NCI-H82 (cell line): ENCODE measurements around the gene SVBP.

Experiments
- DNase-seq: peaks from one replicate; lab custom pipeline; 2025; lab: John Stamatoyannopoulos, UW

SVBP gene

DNA sequence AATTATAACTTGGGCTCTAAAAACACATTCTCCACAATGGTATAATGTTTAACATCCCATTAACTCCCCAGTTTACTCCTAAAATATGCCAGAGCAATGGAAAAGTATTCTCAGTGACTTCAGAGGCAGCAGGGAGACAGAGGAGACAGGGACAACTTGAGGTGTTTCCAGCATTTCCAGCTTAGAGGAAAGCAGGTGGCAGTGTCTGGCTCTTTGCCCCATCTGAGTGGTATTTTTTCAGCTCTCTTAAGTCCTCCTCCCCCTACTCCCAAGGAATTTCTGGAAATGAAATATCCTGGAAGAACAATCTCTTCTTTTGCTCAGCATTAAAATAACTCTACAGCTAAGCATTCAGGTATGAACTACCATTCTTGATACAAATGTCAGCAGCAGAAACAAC, 11.0 kb downstream of the SVBP start:
- peak; percentile 52 for DNase-seq

DNA sequence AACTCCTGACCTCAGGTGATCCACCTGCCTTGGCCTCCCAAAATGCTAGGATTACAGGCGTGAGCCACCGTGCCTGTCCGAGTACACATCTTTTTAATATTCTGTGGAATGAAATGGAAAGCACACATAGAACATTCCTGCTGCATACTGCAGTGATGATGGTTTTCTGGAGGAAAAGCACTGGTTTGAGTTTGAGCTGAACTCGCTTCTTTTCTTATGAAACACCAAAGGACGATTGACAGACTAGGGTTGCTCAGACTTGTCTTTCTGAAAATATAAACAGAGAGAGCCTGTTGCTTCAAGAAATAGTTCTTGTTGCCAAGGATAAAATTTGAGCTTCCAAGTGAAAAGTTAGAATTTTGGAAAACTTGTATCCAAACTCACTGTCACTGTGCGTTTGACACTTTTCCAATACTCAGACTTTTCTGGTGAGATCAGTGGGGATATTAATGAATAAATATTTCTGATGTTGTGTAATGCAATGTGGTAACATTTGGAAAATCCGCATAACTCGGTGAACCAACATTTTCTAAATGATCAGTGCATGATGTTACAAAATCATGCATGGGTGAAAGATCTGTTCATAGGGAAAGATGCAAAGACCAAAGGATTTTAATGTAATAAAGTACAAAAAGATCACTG, 15.2 kb downstream of the SVBP start:
- DNase-seq = no peak

DNA sequence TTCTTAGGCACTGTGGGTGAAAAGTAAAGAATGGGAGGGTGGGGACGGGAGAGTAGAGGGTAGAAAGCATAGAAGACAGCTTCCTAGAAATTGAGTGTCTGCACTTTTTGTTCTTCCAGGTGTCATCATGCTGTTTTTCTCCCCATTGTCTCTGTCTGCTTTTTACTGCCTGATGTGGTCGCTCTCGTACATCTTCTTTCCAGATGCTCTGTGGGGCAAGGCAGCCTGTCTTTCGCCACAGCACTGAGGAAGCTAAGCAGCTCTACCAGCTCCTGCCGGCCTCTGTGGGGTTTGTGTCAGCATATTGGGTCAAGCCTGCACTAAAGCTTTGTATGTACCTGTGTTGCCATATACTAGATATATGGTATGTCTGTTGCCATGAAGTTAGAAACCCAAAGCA, 19.2 kb downstream of the SVBP start:
- DNase-seq = no peak

DNA sequence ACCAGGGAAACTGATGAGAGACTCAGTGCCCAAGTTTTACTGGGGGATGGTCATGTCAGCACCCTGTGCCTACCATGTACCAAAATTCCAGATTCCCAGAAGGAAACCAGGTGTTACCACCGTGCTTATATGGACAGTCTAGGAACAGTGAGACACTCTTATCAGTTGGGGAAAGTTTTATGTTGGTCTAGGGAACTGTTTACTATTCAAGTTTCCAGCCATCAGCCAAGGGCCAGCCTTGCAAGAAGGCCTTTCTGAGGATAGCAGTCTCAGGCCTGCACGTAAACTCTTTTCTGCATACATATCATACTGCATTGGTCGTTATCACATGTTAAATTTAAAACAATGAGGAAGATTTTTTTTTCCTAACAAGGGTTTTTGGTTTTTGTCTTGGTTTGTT, 19.8 kb downstream of the SVBP start:
- no peak for DNase-seq

DNA sequence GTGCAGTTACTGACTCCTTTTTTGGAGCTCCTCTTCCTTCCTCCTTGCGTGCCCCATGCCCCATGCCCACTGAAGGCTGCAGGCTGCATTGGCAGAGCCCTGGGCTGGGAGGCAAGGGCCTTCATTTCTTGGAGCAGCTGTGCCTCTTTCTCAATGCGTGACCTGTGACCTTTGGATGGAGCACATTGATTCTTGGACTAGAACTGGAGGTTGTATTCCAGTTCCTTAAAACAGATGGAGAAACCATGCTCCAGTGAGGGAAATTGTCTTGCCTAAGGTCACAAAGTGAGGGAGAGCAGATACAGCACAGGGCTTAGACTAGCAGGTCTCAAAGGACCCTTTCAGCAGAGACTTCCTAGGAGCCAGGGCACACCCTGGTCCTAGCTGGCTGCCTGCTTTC, 23.4 kb downstream of the SVBP start:
- no peak for DNase-seq

DNA sequence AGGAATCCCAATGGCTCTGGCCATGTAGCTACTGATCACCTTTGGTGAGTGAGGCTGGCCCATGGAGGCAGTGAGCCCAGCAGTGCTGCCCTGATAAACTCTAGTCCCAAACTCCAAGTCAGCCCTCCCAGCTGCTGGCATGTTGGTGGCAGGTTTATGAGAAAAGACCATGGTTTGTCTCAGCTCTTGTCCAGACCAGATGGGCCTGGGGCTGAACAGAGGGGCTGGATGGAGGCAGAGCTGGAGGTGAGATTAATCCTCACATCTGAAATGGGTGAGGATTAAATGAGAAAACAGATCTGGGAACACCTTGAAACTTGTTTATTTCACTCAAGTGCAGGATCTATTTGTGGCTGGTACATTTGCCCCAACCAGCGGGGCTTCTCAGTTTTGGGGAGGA, 29.2 kb downstream of the SVBP start:
- DNase-seq = peak; percentile 88

DNA sequence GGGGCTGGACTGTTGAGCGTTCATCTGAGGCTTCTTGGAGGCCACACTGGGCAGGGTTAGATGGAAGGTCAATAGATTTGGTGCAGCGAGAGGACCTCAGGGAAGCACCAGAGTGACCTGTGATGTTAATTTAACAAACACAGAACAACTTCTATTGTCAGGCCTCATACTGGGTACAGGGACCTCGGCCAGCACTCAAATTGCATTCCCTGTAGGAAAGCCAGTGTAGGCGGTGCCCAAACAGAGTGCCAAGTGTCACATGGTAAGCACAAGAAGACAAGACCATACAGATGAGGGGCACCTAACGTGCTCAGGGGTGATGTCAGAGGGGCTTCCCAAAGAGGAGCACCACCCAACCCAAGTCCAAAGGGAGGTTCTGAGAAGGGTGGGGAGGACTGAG, 31.1 kb downstream of the SVBP start:
- no peak for DNase-seq

DNA sequence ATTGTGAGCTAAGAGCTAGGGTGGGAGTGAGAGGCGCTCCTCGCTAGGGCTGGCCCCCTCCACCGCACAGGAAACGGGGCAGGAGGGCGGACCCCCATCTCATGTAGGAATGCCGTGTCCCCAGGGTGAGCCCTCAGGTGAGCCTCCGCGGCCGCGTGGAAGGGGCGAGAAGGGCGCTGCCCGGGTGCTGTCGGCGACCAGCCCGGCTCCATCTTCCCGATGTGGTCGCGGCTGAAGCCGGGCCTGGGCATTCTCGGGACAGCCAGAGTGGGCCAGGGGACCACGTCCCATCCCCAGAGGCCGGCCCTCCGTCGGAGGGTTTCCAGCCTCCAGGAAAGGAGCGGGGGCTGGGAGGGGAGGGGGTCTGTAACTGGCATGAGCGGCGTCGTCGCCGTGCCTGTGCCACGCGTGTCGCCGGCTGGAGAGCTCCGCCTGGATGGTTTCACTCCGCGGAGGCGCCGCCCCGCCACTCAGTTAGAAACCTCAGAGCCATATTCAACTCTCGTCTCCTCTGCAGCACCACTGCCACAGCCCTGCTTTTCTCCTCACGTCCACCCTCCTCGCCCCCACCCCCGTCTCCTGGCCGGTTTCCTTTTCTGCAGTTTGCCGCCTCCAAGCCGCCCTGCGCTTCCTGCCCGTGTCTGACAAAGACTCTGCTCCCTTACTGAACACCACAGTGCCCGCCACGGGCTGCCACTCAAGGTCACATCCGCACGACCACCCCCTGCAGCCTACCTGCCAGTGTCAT, 32.1 kb downstream of the SVBP start, which contains the start of gene TMEM269:
Gene TMEM269, plus strand, starts transcription at position 46 of the 748 bp plus-strand sequence. CDS start 4,903 bp downstream, outside the sequence.
- no peak for DNase-seq

DNA sequence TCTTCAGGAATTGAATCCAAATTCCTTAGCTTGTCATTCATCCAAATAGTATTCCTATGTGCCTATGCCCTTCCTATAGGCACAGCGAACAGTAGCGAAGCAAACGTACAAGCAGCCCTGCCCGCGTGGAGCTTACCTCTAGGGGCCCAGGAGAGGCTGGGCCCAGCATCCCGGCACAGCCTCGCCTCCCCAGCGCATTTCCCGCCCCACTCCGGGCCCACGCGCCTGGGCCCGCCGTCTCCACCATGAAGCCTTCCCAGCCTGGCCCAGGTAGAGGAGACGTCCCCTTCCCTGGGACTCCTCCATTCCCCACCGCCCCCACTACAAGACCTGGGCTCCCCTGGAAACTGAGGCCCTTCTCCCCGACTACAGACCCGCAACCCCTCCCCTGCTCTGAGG, 32.7 kb downstream of the SVBP start:
- DNase-seq = no peak

DNA sequence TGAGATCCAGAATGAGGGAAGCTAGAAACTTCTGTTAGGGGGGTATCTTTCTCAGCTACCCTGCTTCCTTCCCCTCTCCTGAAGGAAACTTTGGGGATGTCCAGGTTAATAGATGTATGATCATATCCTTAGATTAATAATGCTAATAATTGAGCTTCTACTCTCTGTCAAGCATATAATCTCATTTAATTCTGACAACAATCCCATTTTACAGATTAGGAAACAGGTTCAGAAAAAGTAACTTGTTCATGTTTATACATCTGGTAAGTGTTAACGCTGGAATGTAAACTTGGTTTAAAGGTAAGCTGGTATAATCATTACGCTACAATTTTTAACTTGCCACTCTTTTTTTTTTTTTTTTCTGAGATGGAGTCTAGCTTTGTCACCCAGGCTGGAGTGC, 34.1 kb downstream of the SVBP start:
- no peak for DNase-seq

DNA sequence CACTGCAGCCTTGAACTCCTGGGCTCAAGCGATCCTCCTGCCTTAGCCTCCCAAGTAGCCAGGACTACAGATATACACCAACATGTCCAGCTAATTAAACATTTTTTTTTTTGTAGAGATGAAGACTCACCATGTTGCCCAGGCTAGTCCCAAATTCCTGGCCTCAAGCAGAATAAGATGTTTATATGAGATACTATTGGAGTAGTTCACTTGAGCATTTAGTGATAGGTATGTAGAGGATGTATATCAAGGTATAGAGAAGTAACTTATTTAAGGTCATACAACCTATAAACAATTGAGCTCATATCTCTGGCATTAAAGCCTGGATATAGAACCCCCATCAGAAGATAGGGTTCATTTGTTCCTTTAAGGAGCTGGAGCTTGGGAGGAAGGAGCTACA, 37.0 kb downstream of the SVBP start:
- DNase-seq = no peak

DNA sequence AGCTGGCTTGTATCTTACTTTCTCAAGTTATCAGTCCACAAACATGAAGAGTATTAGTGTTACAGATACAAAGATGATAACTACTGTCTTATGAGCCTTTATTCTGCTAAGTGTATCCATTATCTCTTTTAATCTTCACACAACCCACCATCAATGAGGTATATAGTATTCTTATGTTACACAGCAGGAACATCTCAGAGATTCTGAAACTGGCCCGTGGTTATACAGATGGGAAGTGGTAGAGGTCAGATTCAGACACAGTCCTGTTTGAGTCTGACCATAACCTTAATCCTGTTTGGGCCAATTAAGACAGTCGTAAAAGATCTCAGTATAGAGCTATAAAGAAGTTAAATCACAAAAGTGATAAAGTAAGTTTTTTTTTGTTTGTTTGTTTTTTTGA, 37.5 kb downstream of the SVBP start:
- DNase-seq = no peak

DNA sequence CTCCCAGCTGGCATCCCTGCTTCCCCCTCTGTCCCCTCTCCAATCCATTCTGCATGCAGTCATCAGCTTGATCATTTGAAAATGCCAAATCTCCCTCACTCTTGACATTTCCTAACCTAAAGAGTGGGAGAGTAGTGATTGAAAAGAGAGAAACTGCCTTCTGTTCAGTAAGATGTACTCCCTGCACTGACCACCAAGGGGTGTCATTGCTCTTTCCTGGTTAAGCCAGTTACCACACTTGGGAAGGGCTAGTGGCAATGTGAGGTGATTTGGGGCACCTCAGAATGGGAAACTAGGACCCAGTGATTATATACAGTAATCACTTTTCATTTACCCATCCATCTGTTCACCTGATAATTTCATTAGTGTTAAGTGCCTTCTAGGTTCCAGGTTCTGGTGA, 39.3 kb downstream of the SVBP start:
- DNase-seq = peak; percentile 91

DNA sequence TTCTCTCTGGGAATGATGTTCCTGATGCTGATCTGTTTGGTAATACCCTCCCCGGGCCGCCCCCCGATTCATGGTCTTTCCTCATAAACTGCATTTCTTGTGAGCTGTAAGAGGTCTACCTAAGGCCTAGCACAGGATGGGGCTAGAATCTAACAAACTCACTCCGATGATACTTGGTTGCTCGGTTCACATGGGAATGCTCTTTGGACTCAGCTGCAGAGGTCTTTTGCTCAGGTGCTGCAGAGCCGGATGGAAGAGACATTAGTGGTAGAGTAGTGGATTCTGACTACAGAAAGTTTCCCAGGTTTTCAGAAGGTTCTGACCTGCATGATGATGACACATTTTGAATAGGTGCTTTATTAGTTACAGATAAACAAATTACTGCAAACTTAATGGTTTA, 40.7 kb downstream of the SVBP start:
- no peak for DNase-seq

DNA sequence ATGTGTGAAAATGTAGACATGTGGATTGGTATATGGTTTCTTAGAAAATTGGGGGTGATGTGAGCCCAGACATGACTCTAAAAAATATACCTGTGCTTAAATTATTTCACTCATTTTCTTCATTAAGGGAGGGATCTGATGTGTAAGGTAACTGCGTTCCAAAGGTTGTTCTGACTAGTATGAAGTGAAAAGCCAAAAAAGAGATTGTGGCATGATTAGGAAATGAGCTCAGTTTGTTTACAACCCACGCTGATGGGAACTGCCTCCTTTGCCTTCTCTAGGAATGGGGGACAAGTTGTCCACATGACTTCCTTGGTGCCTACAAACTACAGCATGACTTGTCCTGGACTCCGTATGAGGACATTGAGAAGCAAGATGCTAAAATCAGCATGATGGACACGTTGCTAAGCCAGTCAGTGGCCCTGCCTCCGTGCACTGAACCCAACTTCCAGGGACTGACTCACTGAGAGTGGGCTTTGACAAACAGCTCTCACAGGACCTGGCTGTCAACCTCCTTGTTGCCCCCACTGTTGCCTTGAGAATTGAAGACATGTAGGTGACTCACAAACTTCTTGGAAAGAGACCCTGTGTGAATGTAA, 42.2 kb downstream of the SVBP start:
- no peak for DNase-seq

DNA sequence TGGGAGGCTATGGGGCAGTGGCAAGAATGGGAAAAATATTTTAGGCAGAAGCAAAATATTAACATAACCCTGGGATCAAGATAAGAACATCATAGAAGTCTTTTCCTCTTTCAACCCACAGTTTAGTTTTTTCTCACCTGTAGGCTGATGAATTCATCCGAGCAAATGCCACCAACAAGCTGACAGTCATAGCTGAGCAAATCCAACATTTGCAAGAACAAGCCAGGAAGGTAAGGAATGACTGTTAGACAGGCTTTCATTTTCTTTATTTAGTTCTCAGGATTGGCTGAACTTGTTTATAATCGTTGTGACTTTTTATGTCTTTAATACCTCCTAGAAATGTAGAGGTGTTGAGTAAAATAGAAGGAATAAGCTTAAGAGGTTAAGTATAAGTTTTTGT, 43.8 kb downstream of the SVBP start:
- no peak for DNase-seq

DNA sequence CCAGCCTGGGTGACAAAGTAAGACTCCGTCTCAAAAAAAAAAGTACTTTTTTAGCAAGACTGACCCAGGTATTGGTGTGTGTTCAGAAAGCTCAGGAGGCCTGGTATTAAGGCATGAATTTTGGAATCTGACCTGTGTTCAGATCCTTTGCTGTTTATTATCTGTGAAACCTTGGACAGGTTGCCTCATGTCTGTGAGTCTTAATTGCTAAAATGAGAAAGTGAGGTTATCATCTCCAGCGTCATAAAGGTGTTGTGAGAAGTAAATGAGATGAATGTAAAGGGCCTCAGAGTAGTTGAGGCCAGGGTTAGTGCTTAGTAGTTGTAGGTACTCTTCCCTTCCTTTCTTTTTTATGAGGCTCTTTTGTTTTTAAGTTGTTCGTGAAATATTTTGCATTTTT, 47.4 kb downstream of the SVBP start:
- DNase-seq = no peak

DNA sequence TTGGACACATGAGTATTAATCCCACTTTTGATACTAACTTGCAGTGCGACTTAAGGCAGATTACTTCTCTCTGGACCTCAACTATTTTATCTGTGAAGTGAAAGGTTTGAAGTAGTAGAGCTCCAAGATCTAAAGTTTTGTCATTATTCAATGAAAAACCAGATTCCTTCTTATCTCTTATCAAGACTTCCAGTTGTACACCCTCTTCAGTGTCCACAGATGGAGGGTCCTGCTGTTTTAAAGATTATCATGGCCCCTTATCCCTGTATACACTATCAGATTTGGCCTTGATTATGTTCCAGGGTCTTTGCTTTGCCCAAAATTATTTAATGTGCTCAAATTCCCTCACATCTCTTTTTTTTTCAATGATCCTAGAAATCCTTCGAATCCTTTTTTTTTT, 49.0 kb downstream of the SVBP start:
- no peak for DNase-seq

DNA sequence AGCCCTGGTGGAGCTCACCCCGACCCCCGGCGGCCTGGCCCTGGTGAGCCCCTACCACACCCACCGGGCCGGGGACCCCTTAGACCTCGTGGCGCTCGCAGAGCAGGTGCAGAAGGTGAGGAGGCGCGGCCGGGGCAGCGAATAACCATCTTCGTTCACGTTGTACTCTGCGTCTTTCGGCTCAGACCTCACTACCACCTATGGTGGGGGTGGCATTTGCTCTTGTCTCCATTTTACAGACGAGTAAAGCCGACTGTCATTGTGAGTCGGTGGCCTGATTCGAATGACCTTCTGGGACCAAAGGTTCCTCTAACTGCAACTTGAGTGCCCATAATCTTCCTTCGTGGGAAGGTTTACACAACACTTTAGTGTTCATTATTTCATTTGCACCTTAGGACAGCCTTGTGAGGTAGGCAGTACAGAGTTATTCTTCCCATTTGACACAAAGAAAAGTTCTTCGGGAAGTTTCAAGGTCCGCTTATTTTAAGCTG, 49.6 kb downstream of the SVBP start:
- DNase-seq = peak; percentile 76

DNA sequence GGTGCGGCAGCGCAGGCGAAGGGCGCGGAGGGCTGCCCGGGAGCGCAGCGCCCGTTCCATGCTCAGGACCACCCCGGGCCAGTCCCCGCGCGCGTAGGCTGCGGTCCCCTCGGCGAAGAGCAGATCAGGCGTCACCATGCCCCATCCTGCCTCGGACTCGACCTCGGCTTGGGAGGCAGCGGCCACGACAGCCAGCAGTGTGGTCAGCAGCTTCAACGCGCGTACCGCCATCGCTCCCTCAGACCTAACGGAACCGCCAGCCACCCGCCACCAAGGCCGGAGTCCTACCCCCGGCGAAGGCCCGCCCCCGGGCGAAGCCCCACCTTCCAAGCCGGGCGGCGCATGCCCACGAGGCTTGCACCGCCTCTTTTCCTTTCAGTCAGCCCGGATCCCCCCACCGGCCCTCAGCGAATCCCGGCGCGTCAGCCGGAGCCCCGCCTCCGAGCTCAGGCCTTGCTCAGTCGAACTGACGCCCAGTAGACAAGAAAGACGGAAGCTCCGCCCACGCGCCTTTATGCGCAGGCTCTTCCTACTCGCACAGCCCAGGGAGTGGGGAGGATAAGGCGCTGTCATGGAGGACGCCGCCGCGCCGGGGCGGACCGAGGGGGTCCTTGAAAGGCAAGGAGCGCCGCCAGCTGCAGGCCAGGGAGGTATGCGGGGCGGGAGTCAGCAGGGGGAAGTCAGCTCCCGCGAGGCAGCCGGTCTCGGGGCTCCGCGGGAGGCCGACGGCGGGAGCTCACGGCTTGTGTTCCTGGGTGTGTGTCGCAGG, 50.3 kb downstream of the SVBP start, which contains the start of the genes C1orf50 and P3H1:
Gene C1orf50, plus strand, starts transcription at position 509 of the 769 bp plus-strand sequence. Its CDS starts 63 bp downstream, at position 572.
Gene P3H1, minus strand, starts transcription at position 288 of the 769 bp plus-strand sequence. Its CDS starts 57 bp downstream, at position 231.
- peak; percentile 100 for DNase-seq

DNA sequence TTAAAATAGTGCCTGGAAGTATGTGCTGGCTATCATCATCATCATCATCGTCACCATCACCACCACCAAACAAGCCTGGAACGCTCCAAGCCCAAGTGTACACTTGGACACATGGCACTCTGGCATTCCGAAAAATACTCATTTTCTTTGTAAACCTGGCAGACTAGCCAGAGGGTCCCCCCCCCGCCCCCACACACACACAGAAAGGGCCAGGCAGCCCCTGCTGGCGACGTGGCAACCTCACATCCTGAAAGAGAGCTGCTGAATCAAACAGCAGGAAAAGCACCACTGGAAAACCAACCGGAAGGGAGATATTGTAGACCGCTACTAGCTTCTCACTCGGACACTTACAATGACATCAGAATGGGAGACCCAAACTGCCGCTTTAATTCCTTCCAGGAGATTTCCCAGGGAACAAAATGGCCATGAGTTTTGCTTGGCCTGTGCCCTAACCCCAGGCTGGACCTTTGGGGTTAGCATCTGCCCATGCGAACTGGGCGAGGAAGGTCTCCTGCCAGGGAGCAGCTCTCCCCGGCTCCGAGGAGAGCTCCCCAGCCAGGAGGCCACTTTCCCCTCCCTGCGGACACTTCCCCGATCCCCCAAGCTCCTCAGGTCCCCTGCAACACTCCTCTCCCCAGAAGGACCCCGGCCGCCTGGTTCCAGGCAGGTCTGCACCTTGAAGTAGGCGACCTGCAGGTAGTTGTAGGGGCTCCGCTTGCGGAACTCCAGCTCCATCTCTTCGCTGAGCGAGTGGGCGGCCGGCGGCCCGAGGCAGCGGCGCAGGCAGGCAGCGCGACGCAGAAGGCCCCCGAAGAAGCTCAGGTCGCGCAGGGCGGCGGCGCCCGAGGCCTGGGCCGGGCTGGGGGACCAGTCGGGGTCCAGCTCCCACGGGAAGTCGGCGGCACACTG, 51.1 kb downstream of the SVBP start:
- DNase-seq = peak; percentile 83
